Measurements from ENCODE around the gene ELF3.
A peak's percentile ranks its signal among the peaks of the same experiment; 100 is the strongest.
"Not testable (repeated sequence)": the region's sequence is repeated elsewhere in the genome, so short reads cannot be mapped to it uniquely, and the experiment has no call there.

Gene ELF3

DNA sequence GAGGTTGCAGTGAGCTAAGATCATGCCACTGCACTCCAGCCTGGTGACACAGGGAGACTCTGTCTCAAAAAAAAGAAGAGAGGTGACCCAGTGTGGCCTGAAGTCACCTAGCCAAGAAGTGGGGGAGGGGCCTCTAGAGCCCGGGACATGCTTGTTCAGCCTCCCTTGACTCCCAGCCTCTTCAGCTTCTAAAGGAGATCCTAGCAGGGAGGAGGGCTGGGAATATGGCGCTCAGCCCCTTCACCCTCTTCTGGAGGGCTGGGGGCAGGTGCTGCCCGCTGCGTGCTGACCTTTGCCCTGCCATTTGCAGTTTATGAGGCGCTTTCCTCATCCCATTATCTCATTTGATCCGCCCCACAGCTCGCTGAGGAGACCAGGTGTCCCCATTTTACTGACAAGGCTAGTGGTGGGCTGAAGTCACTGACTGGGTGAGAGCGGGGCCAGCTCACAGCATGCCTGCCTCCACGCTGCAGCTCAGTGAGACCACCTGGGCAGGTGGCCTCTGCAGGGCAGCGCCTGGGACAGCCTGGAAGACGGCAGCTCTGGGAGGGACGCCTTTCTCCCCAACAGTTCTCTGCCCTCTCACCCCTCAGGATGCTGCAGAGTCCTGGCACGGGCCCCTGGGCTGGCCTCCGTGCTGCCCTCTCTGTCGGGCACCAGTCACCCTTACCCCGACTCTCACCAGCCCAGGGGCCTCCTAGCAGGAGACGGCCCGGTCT is 7.5 kb downstream of the ELF3 start:
- Histone ChIP-seq H3K27me3 (ENCODE audit: control insufficient read depth, insufficient read depth, low read length) (no peaks in the 10 kb centered on the region), H3K27ac (ENCODE audit: low read depth, low read length) (no peak overlapping the region), H3K4me1 (ENCODE audit: control insufficient read depth, insufficient read depth, low read length) (peaks cover 17% of the 10 kb centered on the region), H3K9me3 (ENCODE audit: control insufficient read depth, insufficient read depth, low read length) (no peaks in the 10 kb centered on the region), H3K36me3 (ENCODE audit: control insufficient read depth, insufficient read depth, low read length) (peaks cover 32% of the 10 kb centered on the region), H3K4me3 (ENCODE audit: low read depth, low read length) (no peak overlapping the region), H3K9ac (ENCODE audit: low read depth, low read length) (no peak overlapping the region)

DNA sequence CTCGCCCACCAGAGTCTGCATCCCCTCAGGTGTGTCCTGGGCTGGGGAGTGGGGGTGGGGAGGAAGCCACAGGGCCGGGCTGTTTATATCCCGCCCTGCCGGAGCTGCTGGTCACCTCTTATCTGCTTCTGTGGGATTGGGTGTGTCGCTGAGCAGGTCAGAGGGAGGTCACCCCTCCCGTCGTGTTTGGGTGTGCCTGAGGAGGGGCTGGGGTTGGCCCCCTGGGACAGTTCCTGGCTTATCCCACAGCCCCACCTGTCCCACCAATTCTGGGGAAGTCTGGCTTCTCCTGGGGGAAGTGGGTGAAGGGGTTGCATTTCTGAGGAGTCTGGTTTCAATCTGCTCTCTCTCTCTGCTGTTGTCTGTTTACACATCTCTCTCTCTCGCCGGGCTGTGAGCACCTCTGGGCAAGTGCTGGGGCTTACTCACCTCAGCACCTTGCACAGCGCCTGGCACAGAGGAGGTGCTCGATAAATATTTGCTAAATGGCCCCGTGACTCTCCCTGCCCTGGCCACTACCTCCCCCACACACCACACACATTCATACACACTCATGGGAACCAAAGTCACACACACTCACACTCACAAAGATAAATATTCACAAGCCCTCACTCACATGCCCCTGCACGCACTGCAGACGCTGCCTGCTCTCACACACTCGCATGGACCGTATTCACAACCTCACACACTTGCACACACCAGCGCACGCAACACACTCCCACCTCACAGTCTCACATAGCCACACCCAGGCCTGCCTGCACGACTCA is 8.3 kb downstream of the ELF3 start:
- no peak overlapping the region for H3K9ac ChIP-seq (ENCODE audit: low read depth, low read length)
- no peaks in the 10 kb centered on the region for H3K9me3 ChIP-seq (ENCODE audit: control insufficient read depth, insufficient read depth, low read length)
- no peaks in the 10 kb centered on the region for H3K27me3 ChIP-seq (ENCODE audit: control insufficient read depth, insufficient read depth, low read length)
- no peak overlapping the region for H3K4me3 ChIP-seq (ENCODE audit: low read depth, low read length)
- peak overlapping the region; percentile 4 for H3K27ac ChIP-seq (ENCODE audit: low read depth, low read length)
- H3K4me1 ChIP-seq (ENCODE audit: control insufficient read depth, insufficient read depth, low read length), result peaks cover 17% of the 10 kb centered on the region
- peaks cover 25% of the 10 kb centered on the region for H3K36me3 ChIP-seq (ENCODE audit: control insufficient read depth, insufficient read depth, low read length)

GRCh38 chr1:202019235-202019558 is 8.8 kb downstream of the ELF3 start:
- not testable (repeated sequence) for H3K9ac ChIP-seq (ENCODE audit: low read depth, low read length); H3K27ac ChIP-seq (ENCODE audit: low read depth, low read length); H3K4me3 ChIP-seq (ENCODE audit: low read depth, low read length); H3K27me3 ChIP-seq (ENCODE audit: control insufficient read depth, insufficient read depth, low read length); H3K9me3 ChIP-seq (ENCODE audit: control insufficient read depth, insufficient read depth, low read length)
- H3K36me3 ChIP-seq (ENCODE audit: control insufficient read depth, insufficient read depth, low read length), result peaks cover 19% of the 10 kb centered on the region
- H3K4me1 ChIP-seq (ENCODE audit: control insufficient read depth, insufficient read depth, low read length), result peaks cover 17% of the 10 kb centered on the region

- Histone ChIP-seq H3K27ac (ENCODE audit: low read depth, low read length) (no peak overlapping the region), H3K9me3 (ENCODE audit: control insufficient read depth, insufficient read depth, low read length) (no peaks in the 10 kb centered on the region), H3K4me1 (ENCODE audit: control insufficient read depth, insufficient read depth, low read length) (peaks cover 12% of the 10 kb centered on the region), H3K36me3 (ENCODE audit: control insufficient read depth, insufficient read depth, low read length) (no peaks in the 10 kb centered on the region), H3K9ac (ENCODE audit: low read depth, low read length) (no peak overlapping the region), H3K27me3 (ENCODE audit: control insufficient read depth, insufficient read depth, low read length) (no peaks in the 10 kb centered on the region), H3K4me3 (ENCODE audit: low read depth, low read length) (no peak overlapping the region)
Measured at GRCh38 chr1:202023001-202023433, 12.6 kb downstream of the ELF3 start.

DNA sequence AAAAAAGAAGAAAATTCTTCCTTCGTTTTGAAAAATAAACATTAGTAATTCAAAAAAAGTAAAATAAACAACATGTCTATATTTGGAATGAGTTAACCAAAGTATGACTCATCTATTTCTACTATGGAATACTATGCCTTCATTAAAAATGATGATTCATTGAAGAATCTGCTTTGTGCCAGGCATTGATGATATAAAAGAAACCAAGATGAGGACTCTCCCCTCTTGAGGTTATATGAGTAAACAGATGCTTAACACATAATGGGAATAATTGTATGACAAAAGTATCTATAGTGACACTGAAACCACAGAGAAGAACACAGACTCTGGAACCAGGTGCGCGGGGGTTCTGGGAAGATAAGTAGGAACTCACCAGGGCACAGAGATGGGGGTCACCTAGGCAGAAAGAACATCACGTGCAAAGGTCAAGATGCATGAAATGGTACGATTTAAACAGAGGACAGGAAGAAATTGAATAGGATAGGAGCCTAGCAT is 18.8 kb downstream of the ELF3 start:
- Histone ChIP-seq H3K36me3 (ENCODE audit: control insufficient read depth, insufficient read depth, low read length) (no peaks in the 10 kb centered on the region), H3K9me3 (ENCODE audit: control insufficient read depth, insufficient read depth, low read length) (no peaks in the 10 kb centered on the region), H3K27me3 (ENCODE audit: control insufficient read depth, insufficient read depth, low read length) (no peaks in the 10 kb centered on the region), H3K9ac (ENCODE audit: low read depth, low read length) (no peak overlapping the region), H3K4me3 (ENCODE audit: low read depth, low read length) (no peak overlapping the region), H3K4me1 (ENCODE audit: control insufficient read depth, insufficient read depth, low read length) (0 out of 2 replicates have a peak, but pooled peaks cover under 1% of the 10 kb centered on the region), H3K27ac (ENCODE audit: low read depth, low read length) (no peak overlapping the region)

- Histone ChIP-seq H3K9ac (ENCODE audit: low read depth, low read length) (no peak overlapping the region), H3K4me3 (ENCODE audit: low read depth, low read length) (no peak overlapping the region), H3K36me3 (ENCODE audit: control insufficient read depth, insufficient read depth, low read length) (no peaks in the 10 kb centered on the region), H3K9me3 (ENCODE audit: control insufficient read depth, insufficient read depth, low read length) (no peaks in the 10 kb centered on the region), H3K27me3 (ENCODE audit: control insufficient read depth, insufficient read depth, low read length) (no peaks in the 10 kb centered on the region), H3K27ac (ENCODE audit: low read depth, low read length) (no peak overlapping the region), H3K4me1 (ENCODE audit: control insufficient read depth, insufficient read depth, low read length) (0 out of 2 replicates have a peak, but pooled peaks cover 5% of the 10 kb centered on the region)
Measured at GRCh38 chr1:202029727-202030126, 19.3 kb downstream of the ELF3 start.

GRCh38 chr1:202031796-202032195 is 21.4 kb downstream of the ELF3 start:
- 0 out of 2 replicates have a peak, but pooled peaks cover 5% of the 10 kb centered on the region for H3K4me1 ChIP-seq (ENCODE audit: control insufficient read depth, insufficient read depth, low read length)
- no peak overlapping the region for H3K27ac ChIP-seq (ENCODE audit: low read depth, low read length)
- H3K9ac ChIP-seq (ENCODE audit: low read depth, low read length), result no peak overlapping the region
- no peak overlapping the region for H3K4me3 ChIP-seq (ENCODE audit: low read depth, low read length)
- no peaks in the 10 kb centered on the region for H3K27me3 ChIP-seq (ENCODE audit: control insufficient read depth, insufficient read depth, low read length)
- H3K36me3 ChIP-seq (ENCODE audit: control insufficient read depth, insufficient read depth, low read length), result no peaks in the 10 kb centered on the region
- no peaks in the 10 kb centered on the region for H3K9me3 ChIP-seq (ENCODE audit: control insufficient read depth, insufficient read depth, low read length)

DNA sequence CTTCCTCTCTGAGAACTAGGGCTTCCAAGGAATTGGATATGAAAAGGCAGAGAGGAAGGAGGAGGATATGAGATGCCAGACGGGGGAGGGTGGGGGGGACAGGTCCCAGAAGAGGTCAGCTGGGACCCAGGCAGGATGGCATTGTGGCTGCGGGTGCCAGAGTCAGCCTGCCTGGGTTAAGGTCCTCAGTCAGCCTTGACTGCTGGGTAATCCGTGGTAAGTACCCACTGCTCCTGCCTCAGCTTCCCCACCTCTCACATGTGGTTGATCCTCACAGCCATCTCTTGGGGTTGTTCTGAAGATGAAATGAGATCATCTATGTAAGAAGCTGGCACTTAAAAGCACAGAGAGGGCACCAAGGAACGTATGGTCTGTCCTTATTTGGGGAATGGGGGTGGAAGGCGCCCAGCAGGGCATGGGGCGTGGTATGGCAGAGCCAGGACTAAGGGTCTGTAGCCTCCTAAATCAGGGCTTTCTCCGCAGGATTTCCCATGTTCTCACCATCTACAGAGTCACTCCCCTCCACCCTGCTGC is 23.8 kb downstream of the ELF3 start:
- Histone ChIP-seq H3K9ac (ENCODE audit: low read depth, low read length) (no peak overlapping the region), H3K4me1 (ENCODE audit: control insufficient read depth, insufficient read depth, low read length) (0 out of 2 replicates have a peak, but pooled peaks cover 5% of the 10 kb centered on the region), H3K27ac (ENCODE audit: low read depth, low read length) (peak overlapping the region; percentile 28)

DNA sequence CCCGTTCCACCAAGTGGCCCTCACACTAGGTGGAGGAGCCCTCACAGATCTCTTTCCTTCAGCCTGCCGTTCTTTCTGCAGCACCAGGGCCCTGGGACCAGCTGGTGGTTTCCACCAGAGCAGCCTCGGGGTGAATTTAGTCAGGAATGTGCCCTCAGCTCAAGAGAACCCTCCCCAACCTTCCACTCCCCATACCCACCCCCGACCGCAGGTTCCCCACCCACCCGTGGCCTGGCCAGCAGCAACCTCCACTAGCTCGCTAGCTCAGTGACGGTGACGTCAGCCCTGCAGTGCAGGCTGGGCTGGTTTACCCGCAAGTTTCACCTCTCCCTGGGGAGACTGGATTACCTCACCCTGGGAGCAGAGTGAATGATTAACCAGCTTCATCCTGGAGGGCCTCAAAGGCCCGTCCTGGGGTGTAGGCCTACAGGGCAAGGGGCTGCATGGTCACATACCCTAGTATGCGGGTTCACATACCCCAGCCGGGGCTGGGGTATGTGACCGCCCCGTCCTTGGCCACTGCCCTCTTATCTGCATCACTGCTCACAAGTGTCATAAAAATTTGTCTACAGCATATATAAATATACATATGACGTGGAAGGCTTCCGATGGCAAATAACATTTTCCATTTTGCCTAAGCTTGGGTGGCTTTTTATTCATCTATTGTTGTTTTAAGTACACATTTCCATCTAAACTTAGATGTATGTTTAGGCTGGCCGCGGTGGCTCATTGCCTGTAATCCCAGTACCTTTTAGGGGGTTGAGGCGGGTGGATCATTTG is 24.5 kb downstream of the ELF3 start:
- Histone ChIP-seq H3K36me3 (ENCODE audit: control insufficient read depth, insufficient read depth, low read length) (no peaks in the 10 kb centered on the region), H3K27ac (ENCODE audit: low read depth, low read length) (peak overlapping the region; percentile 28)

More for the DNA sequence above, 23.8 kb downstream of the ELF3 start:
- Histone ChIP-seq H3K27me3 (ENCODE audit: control insufficient read depth, insufficient read depth, low read length) (no peaks in the 10 kb centered on the region), H3K4me3 (ENCODE audit: low read depth, low read length) (no peak overlapping the region), H3K9me3 (ENCODE audit: control insufficient read depth, insufficient read depth, low read length) (no peaks in the 10 kb centered on the region), H3K36me3 (ENCODE audit: control insufficient read depth, insufficient read depth, low read length) (no peaks in the 10 kb centered on the region)

GRCh38 chr1:202036595-202037387 is 26.4 kb downstream of the ELF3 start:
- H3K4me3 ChIP-seq (ENCODE audit: low read depth, low read length), result no peak overlapping the region
- H3K27me3 ChIP-seq (ENCODE audit: control insufficient read depth, insufficient read depth, low read length), result no peaks in the 10 kb centered on the region
- H3K9me3 ChIP-seq (ENCODE audit: control insufficient read depth, insufficient read depth, low read length), result no peaks in the 10 kb centered on the region
- H3K9ac ChIP-seq (ENCODE audit: low read depth, low read length), result no peak overlapping the region
- 0 out of 2 replicates have a peak, but pooled peaks cover 5% of the 10 kb centered on the region for H3K4me1 ChIP-seq (ENCODE audit: control insufficient read depth, insufficient read depth, low read length)
- no peaks in the 10 kb centered on the region for H3K36me3 ChIP-seq (ENCODE audit: control insufficient read depth, insufficient read depth, low read length)
- H3K27ac ChIP-seq (ENCODE audit: low read depth, low read length), result no peak overlapping the region

More for the DNA sequence above, 24.5 kb downstream of the ELF3 start:
- H3K27me3 ChIP-seq (ENCODE audit: control insufficient read depth, insufficient read depth, low read length), result no peaks in the 10 kb centered on the region
- 0 out of 2 replicates have a peak, but pooled peaks cover 5% of the 10 kb centered on the region for H3K4me1 ChIP-seq (ENCODE audit: control insufficient read depth, insufficient read depth, low read length)
- no peak overlapping the region for H3K9ac ChIP-seq (ENCODE audit: low read depth, low read length)
- no peak overlapping the region for H3K4me3 ChIP-seq (ENCODE audit: low read depth, low read length)
- H3K9me3 ChIP-seq (ENCODE audit: control insufficient read depth, insufficient read depth, low read length), result no peaks in the 10 kb centered on the region
